Bronchial epithelial cell (primary cell): ENCODE measurements around the gene SLC16A11. TPM values are rescaled to one million over a fixed set of nuclear protein-coding genes. Genes with fewer than 3 reads are reported as not detected.

Experiments used
- DNase-seq: peaks from one replicate; pipeline ENCODE4 v3.0.0-alpha.2; 2010; ENCODE audit warnings: low read depth
- FAIRE-seq: peaks from 2 replicates; lab custom pipeline; 2011; peaks lifted over from hg19 to GRCh38; lab: Jason Lieb, UNC
- H3K27me3 ChIP-seq: 2 replicates; pipeline ENCODE4 v1.5.1; 2011; ENCODE audit warnings: low read length; ENCODE audit not compliant: control insufficient read depth, insufficient read depth
- H3K36me3 ChIP-seq: 2 replicates; pipeline ENCODE4 v1.5.1; 2011; ENCODE audit warnings: low read length; ENCODE audit not compliant: control insufficient read depth, insufficient read depth
- H3K4me3 ChIP-seq: 2 replicates; pipeline ENCODE4 v1.5.1; 2011; ENCODE audit warnings: mild to moderate bottlenecking, low read depth, low read length, control low read depth
- total RNA-seq: library from RNA; depleted of rRNA; stranded (reverse); fragments of >200 nt; gene quantifications from 2 replicates; pipeline ENCODE4 v1.2.1, GENCODE V29; 2014
- TF ChIP-seq, protein P1 (sequence below): IDR thresholded peaks from 2 replicates; pipeline ENCODE4 v1.5.1; 2011; ENCODE audit warnings: mild to moderate bottlenecking, moderate library complexity, low read length, control low read depth, inconsistent platforms; ENCODE audit not compliant: insufficient read depth, severe bottlenecking

SLC16A11 gene
- total RNA-seq, 1 donor from 2014 or later: not detected

DNA sequence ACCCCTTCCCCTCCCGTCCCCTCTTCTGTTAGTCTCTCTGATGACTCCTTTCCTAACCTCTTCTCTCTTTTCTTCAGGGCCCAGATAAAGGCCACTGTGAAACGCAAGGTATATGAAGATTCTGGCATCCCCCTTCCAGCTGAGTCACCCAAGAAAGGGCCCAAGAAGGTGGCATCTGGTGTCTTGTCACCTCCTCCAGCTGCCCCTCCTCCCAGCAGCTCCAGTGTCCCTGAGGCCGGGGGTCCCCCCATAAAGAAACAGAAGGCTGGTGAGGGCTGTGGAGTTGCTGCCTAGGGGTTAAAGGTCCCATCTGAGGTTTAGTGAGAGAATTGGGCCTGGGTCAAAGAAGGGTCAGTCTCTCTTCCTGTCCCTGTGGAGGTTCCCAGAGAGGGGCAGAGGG is 27.5 kb downstream of the SLC16A11 start:
- H3K27me3 ChIP-seq: no peaks in the 10 kb centered on the region
- no peak for FAIRE-seq
- TF ChIP-seq, protein P1, sequence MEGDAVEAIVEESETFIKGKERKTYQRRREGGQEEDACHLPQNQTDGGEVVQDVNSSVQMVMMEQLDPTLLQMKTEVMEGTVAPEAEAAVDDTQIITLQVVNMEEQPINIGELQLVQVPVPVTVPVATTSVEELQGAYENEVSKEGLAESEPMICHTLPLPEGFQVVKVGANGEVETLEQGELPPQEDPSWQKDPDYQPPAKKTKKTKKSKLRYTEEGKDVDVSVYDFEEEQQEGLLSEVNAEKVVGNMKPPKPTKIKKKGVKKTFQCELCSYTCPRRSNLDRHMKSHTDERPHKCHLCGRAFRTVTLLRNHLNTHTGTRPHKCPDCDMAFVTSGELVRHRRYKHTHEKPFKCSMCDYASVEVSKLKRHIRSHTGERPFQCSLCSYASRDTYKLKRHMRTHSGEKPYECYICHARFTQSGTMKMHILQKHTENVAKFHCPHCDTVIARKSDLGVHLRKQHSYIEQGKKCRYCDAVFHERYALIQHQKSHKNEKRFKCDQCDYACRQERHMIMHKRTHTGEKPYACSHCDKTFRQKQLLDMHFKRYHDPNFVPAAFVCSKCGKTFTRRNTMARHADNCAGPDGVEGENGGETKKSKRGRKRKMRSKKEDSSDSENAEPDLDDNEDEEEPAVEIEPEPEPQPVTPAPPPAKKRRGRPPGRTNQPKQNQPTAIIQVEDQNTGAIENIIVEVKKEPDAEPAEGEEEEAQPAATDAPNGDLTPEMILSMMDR: no peak
- no peak overlapping the region for H3K4me3 ChIP-seq
- peaks cover 4% of the 10 kb centered on the region for H3K36me3 ChIP-seq
- no peak for DNase-seq

DNA sequence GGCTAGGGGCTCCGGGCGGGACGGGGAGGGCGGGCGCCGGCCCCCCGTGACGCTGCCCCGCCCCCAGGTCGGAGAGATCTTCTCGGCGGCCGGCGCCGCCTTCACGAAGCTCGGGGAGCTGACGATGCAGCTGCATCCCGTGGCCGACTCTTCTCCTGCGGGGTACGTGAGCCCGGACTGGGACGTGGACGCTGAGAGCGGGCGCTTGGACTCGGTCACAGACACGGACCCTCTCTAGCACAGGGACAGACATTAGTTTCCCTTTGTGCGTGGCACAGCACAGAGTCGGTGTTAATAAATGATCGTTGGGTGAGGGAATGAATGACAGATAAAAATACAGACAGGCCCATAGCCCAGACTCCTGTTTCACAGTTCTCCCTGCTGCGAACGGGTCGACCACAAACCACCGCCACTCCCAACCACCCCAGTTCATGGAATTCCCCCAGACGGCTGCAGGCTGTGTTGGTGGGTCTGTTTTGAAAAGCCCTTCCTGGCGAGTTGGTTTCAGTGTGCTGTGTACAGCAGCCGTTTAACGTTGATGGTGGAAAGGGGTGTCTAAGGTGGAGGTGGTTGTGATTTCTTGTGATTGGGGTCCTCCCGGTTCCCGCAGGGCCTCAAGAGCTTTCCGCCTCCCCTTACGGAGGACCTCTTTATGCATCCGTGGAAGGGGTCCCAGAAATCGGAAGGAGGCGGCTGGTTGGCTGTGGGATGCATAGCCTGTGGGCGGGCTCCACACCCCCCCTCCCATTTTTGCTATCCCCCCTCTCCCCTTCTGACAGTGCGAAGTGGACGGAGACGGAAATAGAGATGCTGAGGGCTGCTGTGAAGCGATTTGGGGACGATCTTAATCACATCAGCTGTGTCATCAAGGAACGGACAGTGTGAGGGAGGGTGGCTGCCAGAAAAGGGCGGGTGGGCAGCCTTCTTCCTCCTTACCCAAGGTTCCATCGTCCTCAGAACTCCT is 28.6 kb downstream of the SLC16A11 start:
- Histone ChIP-seq H3K27me3 (no peaks in the 10 kb centered on the region), H3K4me3 (peak overlapping the region; percentile 98), H3K36me3 (peaks cover 4% of the 10 kb centered on the region)
- peak; percentile 32 for DNase-seq
- no peak for FAIRE-seq
- TF ChIP-seq, protein P1: no peak

DNA sequence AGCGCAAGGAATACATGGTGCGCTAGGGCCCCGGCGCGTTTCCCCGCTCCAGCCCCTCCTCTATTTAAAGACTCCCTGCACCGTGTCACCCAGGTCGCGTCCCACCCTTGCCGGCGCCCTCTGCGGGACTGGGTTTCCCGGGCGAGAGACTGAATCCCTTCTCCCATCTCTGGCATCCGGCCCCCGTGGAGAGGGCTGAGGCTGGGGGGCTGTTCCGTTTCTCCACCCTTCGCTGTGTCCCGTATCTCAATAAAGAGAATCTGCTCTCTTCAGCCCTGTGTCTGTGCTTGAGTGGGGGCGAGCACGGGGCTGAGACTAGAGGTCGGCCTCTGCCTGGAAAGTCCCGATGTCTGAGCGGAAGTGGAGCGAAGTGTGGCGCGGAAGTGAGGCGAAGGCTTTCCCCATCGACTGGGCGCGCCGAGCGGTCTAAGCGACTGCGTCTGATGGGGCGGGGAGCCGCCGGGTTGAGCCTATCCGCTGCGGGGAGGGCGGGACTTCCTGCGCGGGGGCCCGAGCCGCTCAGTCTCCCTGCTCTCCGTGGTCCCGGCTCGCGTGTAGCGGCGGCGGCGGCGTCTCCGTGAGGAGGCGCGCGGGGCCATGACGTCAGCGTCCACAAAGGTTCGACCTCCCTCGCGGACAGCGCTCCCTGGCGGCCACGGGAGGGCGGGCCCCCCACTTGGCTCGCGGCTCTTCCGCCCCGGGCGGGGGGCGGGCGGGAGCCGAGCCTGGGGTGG is 29.5 kb downstream of the SLC16A11 start:
- TF ChIP-seq, protein P1: peak; percentile 62
- peak; percentile 86 for DNase-seq
- Histone ChIP-seq H3K27me3 (no peaks in the 10 kb centered on the region), H3K36me3 (peaks cover 4% of the 10 kb centered on the region), H3K4me3 (peak overlapping the region; percentile 98)
- no peak for FAIRE-seq

DNA sequence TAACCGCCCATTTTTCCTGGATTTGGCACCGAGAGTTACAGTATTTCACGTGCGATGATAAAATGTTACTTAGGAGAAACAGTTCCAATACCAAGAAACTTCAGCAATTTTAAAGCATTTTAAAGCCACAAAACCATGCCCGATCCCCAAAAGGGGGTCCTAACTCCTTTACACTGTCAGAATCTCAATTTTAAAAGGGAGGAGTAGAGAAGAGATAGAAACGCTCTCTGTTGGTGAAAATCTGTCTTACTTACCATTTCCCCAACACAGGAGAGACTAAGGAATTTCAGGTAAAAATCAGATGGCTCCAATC is 32.0 kb downstream of the SLC16A11 start:
- H3K36me3 ChIP-seq: peaks cover 6% of the 10 kb centered on the region
- TF ChIP-seq, protein P1: no peak
- H3K4me3 ChIP-seq: peak overlapping the region; percentile 98
- FAIRE-seq (no peak), DNase-seq (no peak)
- no peaks in the 10 kb centered on the region for H3K27me3 ChIP-seq

DNA sequence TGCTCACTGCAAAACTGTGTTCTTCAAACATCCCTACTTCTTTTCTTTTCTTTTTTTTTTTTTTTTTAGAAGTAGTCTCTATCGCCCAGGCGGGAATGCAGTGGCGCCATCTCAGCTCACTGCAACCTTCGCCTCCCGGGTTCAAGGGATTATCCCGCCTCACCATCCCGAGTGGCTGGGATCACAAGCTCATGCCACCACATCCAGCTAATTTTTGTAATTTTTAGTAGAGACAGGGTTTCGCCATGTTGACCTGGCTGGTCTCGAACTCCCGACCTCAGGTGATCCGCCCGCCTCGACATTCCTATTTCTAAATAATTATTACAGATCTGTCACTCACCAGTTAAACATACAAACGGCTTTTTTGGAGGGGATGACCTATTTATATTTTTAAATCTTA is 32.5 kb downstream of the SLC16A11 start:
- DNase-seq (no peak), FAIRE-seq (no peak)
- TF ChIP-seq, protein P1: no peak
- no peaks in the 10 kb centered on the region for H3K27me3 ChIP-seq
- H3K4me3 ChIP-seq: peak overlapping the region; percentile 98
- H3K36me3 ChIP-seq: peaks cover 7% of the 10 kb centered on the region
